NCI-H2196 (cell line): ENCODE measurements around the gene ATXN10.

ENCODE experiments used
- DNase-seq: peaks from one replicate; lab custom pipeline; 2025; ENCODE audit not compliant: unreplicated experiment; lab: John Stamatoyannopoulos, UW

Gene ATXN10

DNA sequence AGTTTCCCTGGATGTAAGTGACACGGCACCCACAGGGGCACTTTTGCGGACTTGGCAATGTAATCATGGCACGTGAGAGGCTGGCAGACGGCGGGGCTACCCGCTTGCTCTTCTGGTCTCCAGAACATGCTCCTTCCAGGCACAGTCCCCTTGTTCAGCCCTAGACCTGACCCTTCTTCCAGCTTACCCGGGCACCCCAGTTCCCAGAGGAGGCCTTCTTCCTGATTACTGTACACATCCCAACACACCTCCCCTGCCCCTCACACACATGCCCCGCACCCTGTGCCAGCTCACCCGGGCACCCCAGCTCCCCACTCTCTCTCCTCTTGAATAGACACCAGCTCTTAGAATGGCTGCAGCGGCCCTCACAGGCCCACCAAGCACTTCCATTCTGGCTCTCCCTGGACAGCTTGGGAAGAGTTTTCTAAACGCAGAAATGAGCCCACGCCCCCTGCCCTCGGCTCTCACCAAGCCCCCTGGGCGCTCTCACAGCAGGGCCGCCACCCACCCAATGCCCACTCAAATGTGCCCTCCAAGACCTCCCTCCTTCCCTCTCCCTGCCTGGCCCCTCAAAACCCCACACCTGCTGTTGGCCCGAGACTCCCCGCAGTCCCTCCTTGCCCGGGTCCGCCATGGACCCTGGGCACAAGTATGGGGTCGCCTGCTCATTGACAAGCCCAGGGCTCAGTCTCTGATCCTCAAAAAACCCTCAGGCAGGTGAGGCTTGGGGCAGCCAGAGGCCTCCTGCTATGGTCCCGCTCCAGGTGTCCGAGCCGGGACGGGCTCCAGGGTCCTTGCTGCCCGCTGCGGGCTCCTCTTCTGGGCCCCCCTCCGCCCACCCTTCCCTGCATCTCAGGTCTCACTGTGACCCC is 216.8 kb downstream of the ATXN10 start:
- DNase-seq = no peak

DNA sequence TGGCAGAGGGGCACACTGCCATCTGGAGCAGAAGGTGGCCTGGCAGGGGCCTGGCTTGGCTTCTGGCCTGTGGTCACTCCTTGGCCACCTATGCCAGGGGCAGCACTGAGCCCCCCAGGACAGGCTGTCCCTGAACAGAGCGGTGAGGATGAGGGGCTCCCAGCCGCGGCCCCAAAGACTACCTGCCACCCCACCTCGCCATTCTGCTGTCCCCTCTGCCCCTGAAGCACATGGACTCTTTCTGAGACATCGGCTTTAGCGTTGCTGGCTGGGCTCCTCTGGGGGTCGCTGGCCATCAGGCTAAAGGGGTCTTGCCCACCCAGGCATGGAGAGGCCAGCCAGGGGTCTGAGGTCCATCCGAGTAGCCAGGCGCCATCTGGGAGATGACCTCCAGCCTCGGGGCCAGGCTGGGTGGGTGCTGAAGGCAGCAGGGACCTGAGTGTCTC is 217.5 kb downstream of the ATXN10 start:
- DNase-seq = no peak

DNA sequence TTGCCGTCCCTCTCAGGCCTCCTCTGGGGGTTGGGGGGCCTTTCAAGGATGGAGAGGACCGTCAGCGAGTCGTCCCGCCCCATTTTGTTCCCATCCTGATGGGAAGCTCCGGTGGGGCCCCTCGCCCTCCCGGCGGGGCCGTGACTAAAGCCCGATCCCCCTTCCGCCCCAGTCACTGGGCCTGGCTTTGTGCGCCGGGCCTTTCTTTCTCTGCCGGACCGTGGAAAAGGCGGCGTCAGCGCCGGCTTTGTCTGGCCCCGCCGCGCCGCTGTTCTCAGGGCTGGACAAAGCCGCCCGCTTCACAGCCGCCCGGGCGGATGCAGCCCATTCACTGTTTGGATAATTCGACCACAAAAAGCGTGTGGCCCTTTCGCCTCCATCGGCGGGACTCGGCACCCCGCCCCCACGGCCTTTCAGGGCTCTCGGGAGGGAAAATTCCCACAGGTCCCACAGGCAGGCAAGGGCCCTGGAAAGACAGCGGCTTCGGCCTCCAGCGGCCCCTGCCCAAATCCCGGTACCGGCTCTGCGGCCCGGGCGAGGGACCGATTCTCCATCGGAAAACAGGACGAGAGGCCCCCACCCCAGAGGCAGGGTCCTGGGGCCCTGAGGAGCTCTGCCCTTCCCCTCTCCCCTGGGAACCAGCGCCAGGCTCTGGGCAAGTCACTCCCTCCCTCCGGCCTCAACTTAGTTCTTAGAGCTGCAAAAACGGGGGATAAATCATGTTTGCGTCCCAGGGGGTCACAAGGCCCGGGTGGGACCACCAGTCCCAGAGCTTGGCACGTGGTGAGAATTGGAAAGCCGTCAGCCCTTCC is 218.1 kb downstream of the ATXN10 start:
- DNase-seq = no peak

DNA sequence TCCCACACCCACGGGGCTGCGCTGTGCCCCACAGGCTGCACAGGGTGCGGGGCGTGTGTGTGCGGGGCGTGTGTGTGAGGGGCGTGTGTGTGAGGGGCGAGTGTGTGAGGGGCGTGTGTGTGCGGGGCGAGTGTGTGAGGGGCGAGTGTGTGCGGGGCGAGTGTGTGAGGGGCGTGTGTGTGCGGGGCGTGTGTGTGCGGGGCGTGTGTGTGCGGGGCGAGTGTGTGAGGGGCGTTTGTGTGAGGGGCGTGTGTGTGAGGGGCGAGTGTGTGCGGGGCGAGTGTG is 218.7 kb downstream of the ATXN10 start:
- no peak for DNase-seq

DNA sequence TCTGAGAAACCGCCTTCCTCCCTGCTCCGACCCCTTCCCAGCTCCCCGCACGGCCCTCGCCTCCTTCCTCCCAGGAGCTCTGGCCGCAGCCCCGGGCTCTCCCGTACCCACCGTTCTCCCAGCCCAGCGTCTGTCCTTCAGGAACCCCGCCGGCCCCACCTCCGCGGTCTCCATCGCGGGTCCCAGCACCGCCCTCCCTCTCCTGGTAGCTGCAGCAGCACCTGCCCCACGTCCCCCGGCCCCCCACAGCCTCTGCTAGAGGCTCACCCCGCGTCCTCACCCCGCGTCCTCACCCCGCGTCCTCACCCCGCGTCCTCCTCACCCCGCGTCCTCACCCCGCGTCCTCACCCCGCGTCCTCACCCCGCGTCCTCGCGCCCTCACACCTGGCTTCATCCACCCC is 219.4 kb downstream of the ATXN10 start:
- DNase-seq = no peak

DNA sequence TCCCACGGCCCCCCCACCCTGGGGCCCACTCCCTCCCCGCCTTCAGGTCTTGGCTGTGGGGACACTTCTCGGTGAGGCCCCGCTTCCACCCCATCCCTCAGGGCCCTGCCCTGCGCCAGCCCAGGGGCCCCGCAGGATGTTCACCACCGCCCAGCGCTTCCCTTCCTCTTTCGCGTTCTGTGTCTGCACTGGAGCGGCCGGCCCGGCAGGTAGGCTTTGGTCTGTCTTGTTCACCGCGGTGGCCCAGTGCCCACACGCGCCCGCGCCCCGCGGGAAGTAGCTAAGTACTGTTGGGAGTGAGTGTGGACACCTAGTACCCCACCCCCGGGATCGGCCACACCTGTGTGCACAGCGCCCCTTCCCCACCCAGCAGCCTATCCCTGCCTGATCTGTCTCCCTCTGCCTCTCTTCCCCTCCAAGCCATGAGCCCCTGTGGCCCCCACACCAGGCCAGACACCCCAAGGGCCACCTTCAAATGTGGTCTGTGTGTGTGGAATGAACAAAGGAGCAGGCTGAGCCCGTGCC is 219.9 kb downstream of the ATXN10 start:
- no peak for DNase-seq

DNA sequence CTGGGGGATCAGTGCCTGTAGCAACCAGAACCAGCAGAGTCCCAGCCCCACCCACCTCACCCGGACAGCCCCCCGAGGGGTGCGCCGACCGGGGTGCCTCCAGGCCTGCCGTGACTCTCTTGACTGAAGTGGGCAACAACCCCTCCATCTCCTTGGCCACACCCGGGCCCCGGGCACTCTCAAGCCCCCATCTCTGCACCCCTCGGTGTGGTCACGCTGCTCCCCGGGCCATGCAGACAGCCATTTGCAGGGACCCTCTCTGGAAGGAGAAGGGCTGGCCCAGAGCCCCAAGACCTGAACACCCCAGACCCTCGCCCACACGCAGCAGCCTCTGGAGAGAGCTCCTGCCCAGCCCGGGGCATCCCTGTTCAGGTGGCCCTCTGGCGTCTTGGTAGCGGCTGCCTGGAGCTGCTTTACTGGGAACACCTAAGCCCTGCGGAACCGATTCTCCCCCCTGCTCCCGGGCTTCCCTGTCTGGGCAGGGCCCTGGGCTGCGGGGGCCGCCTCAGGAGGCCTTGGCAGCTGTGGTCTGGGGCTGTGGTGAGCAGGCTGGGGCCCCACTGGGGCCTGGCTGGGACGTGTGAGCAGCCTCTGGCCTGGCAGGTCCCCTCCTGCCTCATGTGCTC is 220.5 kb downstream of the ATXN10 start:
- no peak for DNase-seq

DNA sequence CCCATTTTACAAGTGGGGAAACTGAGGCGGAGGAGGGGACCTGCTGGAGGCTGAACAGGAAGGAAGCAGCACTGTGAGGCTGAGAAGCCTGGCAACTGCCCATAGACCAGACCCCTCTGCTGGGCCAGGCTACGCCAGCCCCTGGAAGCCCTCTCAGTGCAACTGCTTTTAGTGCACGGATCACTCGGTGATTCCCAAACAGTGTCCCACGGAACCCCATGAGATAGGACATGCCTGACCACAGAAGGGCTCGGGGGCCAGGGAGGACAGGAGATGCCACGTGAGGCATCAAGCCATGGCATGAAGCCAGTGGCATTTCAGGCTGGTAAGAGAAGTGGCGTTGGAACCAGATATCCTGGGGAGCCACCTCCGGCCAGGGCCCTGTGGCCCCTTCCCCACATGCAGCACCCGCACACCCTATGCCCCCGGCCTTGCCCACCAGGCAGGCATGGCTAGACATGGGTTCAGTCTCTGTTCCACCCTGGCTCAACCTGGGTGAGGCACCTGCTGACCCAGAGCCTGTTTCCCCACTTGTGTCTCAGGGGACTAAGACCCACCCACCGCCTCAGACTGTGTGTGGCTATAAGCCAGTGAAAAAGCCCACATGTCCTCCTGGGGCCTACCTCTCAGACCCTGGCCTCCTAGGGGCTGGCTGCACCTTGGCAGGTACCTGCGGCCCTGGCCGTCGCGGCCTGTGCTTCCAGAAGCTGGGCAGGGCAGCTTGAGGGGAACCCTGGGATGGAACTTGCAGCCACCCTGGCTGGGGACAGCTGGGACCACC is 221.2 kb downstream of the ATXN10 start:
- DNase-seq = no peak

DNA sequence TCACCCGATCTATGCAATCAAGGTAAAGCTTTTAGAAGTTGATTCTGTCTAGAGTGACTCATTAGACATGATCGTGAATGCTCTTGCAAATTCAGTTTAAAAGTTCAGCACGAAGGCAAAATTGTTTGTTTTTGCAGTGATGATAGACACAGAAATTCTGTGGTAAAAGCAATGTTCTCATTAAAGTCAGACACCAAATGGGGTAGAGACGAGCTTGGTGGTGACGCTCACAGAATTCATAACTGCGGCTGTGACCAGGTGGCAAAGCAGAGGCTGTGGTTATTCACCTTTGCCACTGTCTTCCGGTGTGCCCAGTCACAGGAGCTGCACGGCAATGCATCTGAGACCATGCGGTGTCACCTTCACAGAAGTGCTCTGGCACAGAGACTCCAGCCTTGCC is 221.9 kb downstream of the ATXN10 start:
- no peak for DNase-seq
